CD14-positive monocyte (primary cell): ENCODE data around the gene ST6GALNAC3. TPM values are rescaled to one million over a fixed set of nuclear protein-coding genes. Genes with fewer than 3 reads are reported as not detected.

Experiments
- DNase-seq, 3 donors: peaks; one replicate each; pipeline ENCODE4 v3.0.0-alpha.2; 2011 to 2022
- H2AFZ ChIP-seq: 2 replicates; pipeline ENCODE4 v1.6.0; 2012; ENCODE audit warnings: mild to moderate bottlenecking, low read depth, low read length, inconsistent platforms; ENCODE audit not compliant: insufficient read depth, poor library complexity, severe bottlenecking
- H3K27ac ChIP-seq, 2 donors: 1 replicate in 1 of 2; 2 replicates in 1 of 2; pipeline ENCODE4 v1.5.1; 2012 to 2013; ENCODE audit warnings: low read length in 2 of 2, control low read depth in 1 of 2, inconsistent platforms in 1 of 2, low read depth in 1 of 2, mild to moderate bottlenecking in 1 of 2
- H3K27me3 ChIP-seq, 2 donors: one replicate each; pipeline versions ENCODE4 v1.6.0 to v1.6.1; 2011 to 2013; ENCODE audit warnings: low read length in 2 of 2; ENCODE audit not compliant: control insufficient read depth in 2 of 2, insufficient read depth in 2 of 2
- H3K36me3 ChIP-seq, 2 donors: replicated peaks in 1 of 2; 1 replicate in 1 of 2; 2 replicates in 1 of 2; pipeline versions ENCODE4 v1.5.1 to v1.6.1; 2012 to 2013; ENCODE audit warnings: low read length in 2 of 2, control low read depth in 1 of 2, inconsistent platforms in 1 of 2, mild to moderate bottlenecking in 1 of 2; ENCODE audit not compliant: insufficient read depth in 2 of 2, control insufficient read depth in 1 of 2
- H3K4me1 ChIP-seq, 2 donors: 1 replicate in 1 of 2; 2 replicates in 1 of 2; pipeline versions ENCODE4 v1.5.1 to v1.6.1; 2012 to 2013; ENCODE audit warnings: low read length in 2 of 2, control low read depth in 1 of 2, inconsistent platforms in 1 of 2, mild to moderate bottlenecking in 1 of 2, moderate library complexity in 1 of 2; ENCODE audit not compliant: insufficient read depth in 2 of 2, control insufficient read depth in 1 of 2
- H3K4me2 ChIP-seq: replicated peaks from 2 replicates; pipeline ENCODE3; 2012; ENCODE audit warnings: low read length, moderate library complexity, mild to moderate bottlenecking; ENCODE audit not compliant: poor library complexity, severe bottlenecking; ENCODE audit errors: extremely low read depth
- H3K4me3 ChIP-seq, 3 experiments: fragments of 200-600 bp in 1 of 3; sonication (generic) in 1 of 3; replicated peaks in 1 of 3; 1 replicate in 2 of 3; 2 replicates in 1 of 3; pipeline ENCODE4 v1.5.1; 2011 to 2013; ENCODE audit warnings: low read length in 3 of 3, mild to moderate bottlenecking in 3 of 3, control low read depth in 2 of 3, low read depth in 2 of 3, inconsistent platforms in 1 of 3, moderate library complexity in 1 of 3
- H3K79me2 ChIP-seq: 2 replicates; pipeline ENCODE4 v1.6.0; 2012; ENCODE audit warnings: mild to moderate bottlenecking, control low read depth, inconsistent platforms, low read length, moderate library complexity; ENCODE audit not compliant: insufficient read depth
- H3K9ac ChIP-seq: 2 replicates; pipeline ENCODE4 v1.6.0; 2017; ENCODE audit warnings: low read length, mild to moderate bottlenecking; ENCODE audit not compliant: insufficient read depth, poor library complexity, severe bottlenecking
- H3K9me3 ChIP-seq, 2 donors: replicated peaks in 1 of 2; 1 replicate in 1 of 2; 2 replicates in 1 of 2; pipeline versions ENCODE4 v1.5.1 to v1.6.1; 2012 to 2013; ENCODE audit warnings: low read length in 2 of 2, control low read depth in 1 of 2; ENCODE audit not compliant: control insufficient read depth in 1 of 2, insufficient read depth in 1 of 2
- H4K20me1 ChIP-seq: 2 replicates; pipeline ENCODE4 v1.6.0; 2012; ENCODE audit warnings: mild to moderate bottlenecking, low read length, control low read depth, moderate library complexity; ENCODE audit not compliant: insufficient read depth
- H3K27ac Mint-ChIP-seq, 7 donors: one replicate each; pipeline ENCODE4 v1.8.0; 2020; ENCODE audit warnings: mild to moderate bottlenecking in 7 of 7, mixed read lengths in 7 of 7, moderate library complexity in 6 of 7, inconsistent platforms in 2 of 7
- H3K27me3 Mint-ChIP-seq, 3 donors: one replicate each; pipeline ENCODE4 v1.8.0; 2021 to 2022; ENCODE audit warnings: low read depth in 3 of 3, mild to moderate bottlenecking in 3 of 3, mixed read lengths in 3 of 3, moderate library complexity in 3 of 3, inconsistent platforms in 1 of 3
- H3K36me3 Mint-ChIP-seq, 2 donors: one replicate each; pipeline ENCODE4 v1.8.0; 2020; ENCODE audit warnings: mixed read lengths in 2 of 2, inconsistent platforms in 1 of 2, mild to moderate bottlenecking in 1 of 2
- H3K4me1 Mint-ChIP-seq: one replicate; pipeline ENCODE4 v1.8.0; 2020; ENCODE audit warnings: mild to moderate bottlenecking, mixed read lengths
- H3K4me3 Mint-ChIP-seq, 2 donors: one replicate each; pipeline ENCODE4 v1.8.0; 2020; ENCODE audit warnings: mild to moderate bottlenecking in 2 of 2, mixed read lengths in 2 of 2, moderate library complexity in 1 of 2
- H3K9me3 Mint-ChIP-seq, 7 donors: one replicate each; pipeline ENCODE4 v1.8.0; 2020 to 2022; ENCODE audit warnings: mixed read lengths in 7 of 7, mild to moderate bottlenecking in 6 of 7, moderate library complexity in 6 of 7, inconsistent platforms in 2 of 7
- CTCF ChIP-seq: fragments of 200-600 bp; IDR thresholded peaks from one replicate; pipeline ENCODE4 v1.8.0; 2022; ENCODE audit warnings: antibody characterized with exemption, mild to moderate bottlenecking
- WGBS: methylation state at CpG from one replicate; pipeline ENCODE4 v1.1.5; 2013; ENCODE audit warnings: missing lambda C conversion rate; ENCODE audit not compliant: insufficient coverage; 5-methylcytosine and 5-hydroxymethylcytosine counted together
- intact Hi-C, 2 donors: fragments of 100-400 bp; cut with micrococcal nuclease; formaldehyde crosslinking; loops; one replicate each; pipeline versions ENCODE4 v1.15.0 to v1.15.1; 2023
- polyA plus RNA-seq, 3 donors: library from polyadenylated mRNA; depleted of rRNA in 1 of 3; unstranded in 2 of 3; stranded (reverse) in 1 of 3; fragments of 300-500 nt in 2 of 3; fragments of >200 nt in 1 of 3; fragmentation: Illumina TruSeq in 2 of 3; gene quantifications; 1 replicate in 2 of 3; 2 replicates in 1 of 3; pipeline ENCODE4 v1.2.3, GENCODE V29; 2012 to 2021

Gene ST6GALNAC3
- polyA plus RNA-seq, 3 donors: 6.5 to 9.2 (median 7.6) TPM

DNA sequence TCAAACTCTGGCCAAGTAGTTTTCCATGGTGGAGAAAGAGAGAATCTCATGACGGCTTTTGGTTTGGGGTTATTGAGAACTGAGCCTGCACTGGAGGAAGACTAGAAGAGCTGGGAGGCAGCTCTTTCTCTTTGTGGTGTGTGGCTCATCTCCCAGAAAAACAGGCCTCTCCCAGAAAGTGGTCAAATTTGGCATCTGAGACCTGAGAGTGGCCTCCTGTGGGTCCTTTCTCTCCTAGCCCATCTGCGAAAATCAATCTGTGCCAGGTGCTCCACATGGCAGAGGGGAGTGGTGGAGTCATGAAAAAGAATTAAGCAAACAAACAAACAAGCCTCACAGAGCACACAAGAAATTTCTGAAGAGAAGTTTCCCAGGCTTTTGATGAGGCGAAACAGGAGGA is 305.0 kb downstream of the ST6GALNAC3 start:
- H3K4me2 ChIP-seq: no peak overlapping the region
- Mint-ChIP-seq H3K27ac (no peak overlapping the region), H3K9me3 (peaks cover 4 to 18% (median 6%) of the 10 kb centered on the region in 7 donors), H3K27me3 (no peaks in the 10 kb centered on the region), H3K36me3 (no peaks in the 10 kb centered on the region), H3K4me3 (no peak overlapping the region), H3K4me1 (no peaks in the 10 kb centered on the region)
- peaks cover 0 to 9% of the 10 kb centered on the region in 2 donors for H3K9me3 ChIP-seq
- intact Hi-C loops: no loop called here
- H3K4me3 ChIP-seq: no peak overlapping the region
- WGBS: 100% methylated on average over 1 of the region's 3 CpGs
- H4K20me1 ChIP-seq: no peaks in the 10 kb centered on the region
- no peaks in the 10 kb centered on the region for H3K27me3 ChIP-seq
- H2AFZ ChIP-seq: no peak overlapping the region
- H3K36me3 ChIP-seq: no peaks in the 10 kb centered on the region
- no peak for TF ChIP-seq CTCF
- DNase-seq: no peak
- H3K27ac ChIP-seq: no peak overlapping the region
- H3K79me2 ChIP-seq: no peaks in the 10 kb centered on the region
- H3K4me1 ChIP-seq: no peaks in the 10 kb centered on the region
- no peak overlapping the region for H3K9ac ChIP-seq

DNA sequence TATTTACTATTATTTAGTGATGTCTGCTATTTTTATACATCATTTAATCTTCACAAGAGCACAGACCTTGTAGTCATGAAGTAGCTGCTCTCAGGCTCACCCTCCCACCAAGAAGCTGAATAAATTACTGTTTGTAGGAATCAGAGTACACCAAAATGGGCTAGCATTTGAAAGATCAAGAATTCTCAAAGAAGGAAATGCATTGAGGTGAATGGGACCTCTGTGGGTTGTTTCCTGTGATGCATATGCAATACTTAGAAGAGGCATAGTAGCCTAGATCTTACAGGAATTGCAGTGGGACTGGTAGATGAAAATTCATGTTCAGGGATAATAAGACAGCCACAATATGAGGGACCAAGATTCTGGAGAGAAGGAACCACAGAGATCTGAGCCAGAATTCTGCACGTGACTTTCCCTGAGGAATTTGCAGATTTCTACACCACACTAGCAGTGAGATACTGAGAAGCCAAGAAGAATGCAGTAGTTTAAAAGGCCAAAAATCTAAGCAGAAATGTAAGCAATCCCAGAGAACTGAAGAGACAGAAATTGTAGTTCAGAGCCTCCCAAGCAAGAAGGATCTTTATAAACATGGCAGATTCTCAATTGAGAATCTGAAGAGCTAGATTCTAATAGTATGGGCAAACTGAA is 307.0 kb downstream of the ST6GALNAC3 start:
- intact Hi-C loops: no loop called here

More for the DNA sequence above, 307.0 kb downstream of the ST6GALNAC3 start:
- no peak for DNase-seq
- Histone ChIP-seq H3K4me3 (no peak overlapping the region), H3K9me3 (peaks cover 0 to 9% of the 10 kb centered on the region in 2 donors), H3K36me3 (no peaks in the 10 kb centered on the region), H2AFZ (no peak overlapping the region), H3K79me2 (no peaks in the 10 kb centered on the region), H4K20me1 (no peaks in the 10 kb centered on the region), H3K27ac (no peak overlapping the region), H3K4me2 (no peak overlapping the region), H3K9ac (no peak overlapping the region), H3K27me3 (no peaks in the 10 kb centered on the region), H3K4me1 (no peaks in the 10 kb centered on the region)
- Mint-ChIP-seq H3K36me3 (no peaks in the 10 kb centered on the region), H3K4me1 (no peaks in the 10 kb centered on the region), H3K9me3 (peaks cover 2 to 18% (median 6%) of the 10 kb centered on the region in 7 donors), H3K27ac (no peak overlapping the region), H3K4me3 (no peak overlapping the region), H3K27me3 (no peaks in the 10 kb centered on the region)
- no CpG with 5 or more reads among the region's 1 CpG for WGBS
- no peak for TF ChIP-seq CTCF
